Activated naive CD8-positive, alpha-beta T cell treated with anti-CD3 and anti-CD28 coated beads, Interleukin-2, amount 50 U/mL, for 24 hours (primary cell): Measurements from ENCODE around the gene TMTC3.

ENCODE experiments used
- ATAC-seq: fragments of 150-1000 bp; cut with Tn5 transposase; one replicate; pipeline ENCODE4 v1.10.0; 2021
- DNase-seq: peaks from one replicate; pipeline ENCODE4 v3.0.0; 2021
- H3K27ac Mint-ChIP-seq: one replicate; pipeline ENCODE4 v1.8.0; 2021; ENCODE audit warnings: mild to moderate bottlenecking, mixed read lengths
- H3K27me3 Mint-ChIP-seq: one replicate; pipeline ENCODE4 v1.8.0; 2021; ENCODE audit warnings: mixed read lengths
- H3K36me3 Mint-ChIP-seq: one replicate; pipeline ENCODE4 v1.8.0; 2021; ENCODE audit warnings: low read depth, mixed read lengths
- H3K4me1 Mint-ChIP-seq: one replicate; pipeline ENCODE4 v1.8.0; 2021; ENCODE audit warnings: mixed read lengths
- H3K4me3 Mint-ChIP-seq: one replicate; pipeline ENCODE4 v1.8.0; 2021; ENCODE audit warnings: mild to moderate bottlenecking, moderate library complexity, mixed read lengths
- H3K9me3 Mint-ChIP-seq: one replicate; pipeline ENCODE4 v1.8.0; 2021; ENCODE audit warnings: mixed read lengths

The TMTC3 gene

DNA sequence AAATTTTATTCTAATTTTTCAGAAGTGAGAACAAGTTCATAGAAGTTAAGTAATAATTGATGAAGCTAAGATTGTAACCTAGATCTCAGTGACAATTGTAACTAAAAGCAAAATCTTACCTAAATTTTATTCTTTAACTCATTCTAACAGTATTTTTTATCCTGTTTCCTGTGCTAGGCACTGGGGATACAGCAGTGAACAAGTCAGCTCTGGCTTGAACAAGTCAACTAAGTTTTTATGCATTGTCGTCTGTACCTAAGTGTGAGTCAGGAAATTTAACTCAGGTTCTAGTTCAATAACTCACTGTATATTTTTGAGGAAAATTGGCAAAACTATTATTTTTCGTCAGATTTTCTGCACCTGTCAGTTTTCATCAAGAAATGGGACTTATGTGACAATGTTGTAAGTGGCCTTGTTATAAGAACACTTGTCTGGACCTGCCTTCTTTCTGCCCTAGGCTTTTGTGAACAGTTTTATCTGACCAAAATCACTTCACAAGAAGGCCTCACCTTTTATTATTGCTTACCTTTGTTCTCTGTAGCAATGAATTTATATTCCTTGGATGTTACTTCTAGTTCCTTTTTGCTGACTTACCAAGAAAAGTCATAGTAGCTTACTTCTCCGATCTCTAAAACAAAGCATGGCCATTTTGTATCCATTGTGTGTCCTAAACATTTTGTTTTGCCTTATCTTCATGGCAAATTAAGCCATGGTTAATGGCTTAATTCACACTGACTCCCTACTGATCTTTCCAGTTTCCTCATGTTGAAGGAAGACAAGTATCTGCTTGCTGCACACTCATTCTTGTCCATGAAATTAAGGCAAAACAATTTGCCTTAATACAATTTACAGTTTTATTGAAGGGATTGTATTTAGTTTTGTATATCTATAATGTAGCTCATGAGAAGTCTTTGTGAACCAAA, 2.7 kb downstream of the TMTC3 start:
- no peak overlapping the region for H3K27ac Mint-ChIP-seq
- ATAC-seq (no peak), DNase-seq (no peak)
- H3K9me3 Mint-ChIP-seq: no peaks in the 10 kb centered on the region
- peaks cover 13% of the 10 kb centered on the region for H3K36me3 Mint-ChIP-seq
- H3K4me3 Mint-ChIP-seq: no peak overlapping the region
- H3K27me3 Mint-ChIP-seq: no peaks in the 10 kb centered on the region
- peaks cover 39% of the 10 kb centered on the region for H3K4me1 Mint-ChIP-seq

DNA sequence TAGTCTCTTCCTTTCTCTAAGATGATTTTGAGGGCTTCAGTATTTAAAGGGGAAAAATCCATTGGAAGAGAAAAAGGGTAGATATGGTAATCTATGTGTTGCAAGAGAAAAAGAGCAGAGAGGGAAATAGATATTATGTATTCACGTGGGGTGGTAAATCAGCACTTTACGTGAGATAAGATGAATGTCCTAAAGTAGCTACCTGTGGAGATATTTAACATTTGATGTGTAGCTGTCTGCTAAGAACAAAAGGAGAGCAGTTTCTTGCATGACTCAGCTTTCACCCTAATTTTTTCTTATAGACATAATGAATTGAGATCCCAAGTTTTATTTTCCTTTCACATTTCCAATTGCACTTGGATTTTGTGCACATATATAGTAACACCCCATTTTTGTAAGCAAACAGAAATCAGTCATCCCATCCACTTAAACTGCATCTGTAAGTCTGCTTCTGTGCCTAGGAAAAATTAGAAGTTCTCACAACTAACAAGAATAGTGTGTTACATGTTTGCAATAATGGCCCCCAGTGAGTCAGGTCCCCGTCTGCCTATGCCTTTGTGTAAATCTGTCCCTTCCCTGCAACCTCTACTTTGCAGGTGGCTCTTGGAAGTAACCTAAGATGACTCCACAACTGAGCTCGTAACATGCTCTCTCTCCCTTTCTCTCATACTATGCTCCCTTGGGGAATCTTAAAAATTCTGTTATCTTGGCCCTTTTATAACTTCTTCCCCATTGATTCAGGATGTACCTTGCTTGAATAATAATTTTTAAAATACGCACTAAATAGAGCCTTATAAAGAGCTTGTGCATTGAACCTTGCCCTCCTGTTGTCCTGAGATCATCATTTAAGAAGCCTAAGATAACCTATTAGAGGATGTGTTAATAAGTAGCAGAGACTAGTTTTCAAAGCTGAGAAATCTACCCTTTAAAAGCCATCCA, 3.7 kb downstream of the TMTC3 start:
- DNase-seq: no peak
- H3K27ac Mint-ChIP-seq: no peak overlapping the region
- no peak for ATAC-seq
- H3K27me3 Mint-ChIP-seq: no peaks in the 10 kb centered on the region
- H3K4me1 Mint-ChIP-seq: peaks cover 39% of the 10 kb centered on the region
- no peak overlapping the region for H3K4me3 Mint-ChIP-seq
- H3K9me3 Mint-ChIP-seq: no peaks in the 10 kb centered on the region
- H3K36me3 Mint-ChIP-seq: peaks cover 16% of the 10 kb centered on the region

DNA sequence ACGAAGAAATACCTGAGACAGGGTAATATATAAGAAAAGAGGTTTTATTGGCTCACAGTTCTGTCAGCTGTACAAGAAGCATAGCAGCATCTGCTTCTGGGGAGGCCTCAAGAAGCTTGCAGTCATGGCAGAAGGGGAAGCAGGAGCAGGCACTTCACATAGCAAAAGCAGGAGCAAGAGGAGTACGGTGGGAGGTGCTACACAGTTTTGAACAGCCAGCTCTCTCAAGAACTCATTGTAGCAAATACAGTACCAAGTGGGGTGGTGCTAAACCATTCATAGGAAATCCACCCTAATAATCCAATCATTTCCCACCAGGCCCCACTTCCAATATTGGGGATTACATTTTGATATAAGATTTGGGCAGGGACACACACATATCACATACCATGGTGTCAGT, 8.0 kb downstream of the TMTC3 start:
- Mint-ChIP-seq H3K9me3 (no peaks in the 10 kb centered on the region), H3K27ac (no peak overlapping the region), H3K4me3 (no peak overlapping the region), H3K36me3 (peaks cover 21% of the 10 kb centered on the region), H3K27me3 (no peaks in the 10 kb centered on the region), H3K4me1 (peaks cover 37% of the 10 kb centered on the region)
- ATAC-seq (no peak), DNase-seq (no peak)

DNA sequence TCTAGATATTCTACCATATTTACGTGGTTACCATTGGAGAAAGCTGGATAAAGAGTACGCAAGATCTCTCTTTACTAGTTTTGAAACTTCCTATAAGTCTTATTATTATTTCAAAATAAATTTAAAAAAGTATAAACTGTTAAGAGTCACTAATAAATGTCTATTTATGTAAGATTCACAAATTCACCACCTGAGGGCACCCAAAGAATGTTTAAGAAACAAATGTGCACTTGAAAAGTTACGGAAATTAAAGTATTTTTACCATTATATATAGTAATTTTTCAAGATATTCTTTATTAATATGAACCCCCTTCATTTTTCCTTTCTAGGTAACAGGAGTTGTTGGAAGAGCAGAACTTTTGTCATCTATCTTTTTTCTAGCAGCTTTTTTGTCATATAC, 11.9 kb downstream of the TMTC3 start:
- no peaks in the 10 kb centered on the region for H3K27me3 Mint-ChIP-seq
- peaks cover 26% of the 10 kb centered on the region for H3K36me3 Mint-ChIP-seq
- H3K4me3 Mint-ChIP-seq: no peak overlapping the region
- no peak for ATAC-seq
- no peak overlapping the region for H3K27ac Mint-ChIP-seq
- no peaks in the 10 kb centered on the region for H3K9me3 Mint-ChIP-seq
- H3K4me1 Mint-ChIP-seq: peaks cover 26% of the 10 kb centered on the region
- DNase-seq: no peak

DNA sequence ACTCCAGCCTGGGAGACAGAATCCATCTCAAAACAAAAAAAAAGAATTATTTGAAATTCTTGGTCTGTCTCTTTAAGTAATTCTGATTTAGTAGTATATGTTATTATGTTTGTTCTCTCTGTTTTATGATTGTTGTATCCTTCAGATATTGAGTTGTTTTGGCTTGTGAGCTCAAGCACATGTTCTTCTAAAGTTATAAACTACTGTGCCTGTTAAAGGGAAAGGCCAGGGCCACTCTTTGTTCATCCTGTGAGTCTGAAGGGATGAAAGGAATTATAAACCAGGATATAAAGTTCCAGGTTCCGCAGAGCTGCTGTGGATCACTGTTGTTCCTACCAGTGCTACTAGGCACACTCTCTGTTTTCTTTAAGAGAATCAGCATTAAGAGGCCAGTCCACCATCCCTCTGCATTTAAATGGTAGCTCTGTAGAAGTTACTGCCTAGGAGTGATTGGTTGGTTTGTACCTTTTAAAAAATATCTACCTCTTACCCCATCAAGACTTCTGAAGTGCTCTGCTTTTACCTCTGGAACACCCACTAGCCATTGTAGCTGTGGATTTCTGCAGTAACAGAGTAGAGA, 14.1 kb downstream of the TMTC3 start:
- peaks cover 25% of the 10 kb centered on the region for H3K4me1 Mint-ChIP-seq
- ATAC-seq (no peak), DNase-seq (no peak)
- H3K27me3 Mint-ChIP-seq: no peaks in the 10 kb centered on the region
- no peak overlapping the region for H3K4me3 Mint-ChIP-seq
- H3K36me3 Mint-ChIP-seq: peaks cover 17% of the 10 kb centered on the region
- H3K27ac Mint-ChIP-seq: no peak overlapping the region
- H3K9me3 Mint-ChIP-seq: no peaks in the 10 kb centered on the region

DNA sequence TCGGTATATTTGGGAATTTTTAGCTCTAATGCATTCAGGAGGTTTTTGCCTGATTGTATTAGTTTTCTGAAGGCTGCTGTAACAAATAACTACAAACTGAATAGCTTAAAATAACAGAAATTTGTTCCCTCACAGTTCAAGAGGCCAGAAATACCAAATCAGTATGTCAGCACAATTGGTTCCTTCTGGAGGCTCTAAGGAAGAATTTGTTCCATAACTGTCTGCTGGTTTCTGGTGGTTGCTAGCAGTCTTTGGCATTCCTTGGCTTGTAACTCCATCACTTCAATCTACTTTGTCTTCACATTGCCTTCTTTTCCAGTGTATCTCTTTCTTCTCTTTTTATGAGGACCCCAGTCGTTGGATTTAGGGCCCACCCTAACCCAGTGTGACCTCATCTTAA, 21.3 kb downstream of the TMTC3 start:
- ATAC-seq: no peak
- peaks cover 49% of the 10 kb centered on the region for H3K36me3 Mint-ChIP-seq
- no peaks in the 10 kb centered on the region for H3K9me3 Mint-ChIP-seq

DNA sequence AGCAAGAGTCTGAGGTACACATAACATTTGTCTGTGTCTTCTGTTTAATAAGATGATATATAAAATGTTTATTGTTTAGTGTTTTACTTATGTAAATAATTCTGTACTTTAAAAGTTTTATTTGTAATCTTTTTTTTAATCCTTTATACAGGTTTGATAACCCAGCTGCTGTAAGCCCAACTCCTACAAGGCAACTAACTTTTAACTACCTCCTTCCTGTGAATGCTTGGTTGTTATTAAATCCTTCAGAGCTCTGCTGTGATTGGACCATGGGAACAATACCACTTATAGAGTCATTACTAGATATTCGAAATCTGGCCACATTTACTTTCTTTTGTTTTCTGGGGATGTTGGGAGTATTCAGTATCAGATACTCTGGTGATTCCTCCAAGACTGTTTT, 24.1 kb downstream of the TMTC3 start:
- peaks cover 56% of the 10 kb centered on the region for H3K36me3 Mint-ChIP-seq
- H3K9me3 Mint-ChIP-seq: no peaks in the 10 kb centered on the region
- no peaks in the 10 kb centered on the region for H3K27me3 Mint-ChIP-seq

More for the DNA sequence above, 21.3 kb downstream of the TMTC3 start:
- Mint-ChIP-seq H3K27ac (no peak overlapping the region), H3K4me1 (no peaks in the 10 kb centered on the region), H3K4me3 (no peak overlapping the region), H3K27me3 (no peaks in the 10 kb centered on the region)
- DNase-seq: no peak

DNA sequence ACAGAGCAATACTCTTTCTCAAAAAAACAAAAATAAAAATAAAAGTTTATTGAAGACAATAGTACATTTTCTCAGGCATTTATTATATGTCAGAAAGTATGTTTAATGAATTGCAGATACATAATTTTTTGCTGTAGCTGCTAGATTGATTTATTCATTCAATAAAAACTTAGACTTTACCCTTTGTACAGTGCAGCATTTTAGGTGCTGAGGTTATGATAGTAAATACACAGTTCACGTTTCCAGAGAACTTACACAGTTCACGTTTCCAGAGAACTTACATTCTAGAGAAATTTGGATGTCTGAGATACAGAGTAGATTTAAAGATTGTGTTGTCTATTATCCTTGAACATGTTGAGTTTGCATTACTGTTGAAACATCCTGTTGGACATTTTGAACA, 25.3 kb downstream of the TMTC3 start:
- no peaks in the 10 kb centered on the region for H3K4me1 Mint-ChIP-seq
- H3K27me3 Mint-ChIP-seq: no peaks in the 10 kb centered on the region
- H3K9me3 Mint-ChIP-seq: no peaks in the 10 kb centered on the region
- H3K36me3 Mint-ChIP-seq: peaks cover 50% of the 10 kb centered on the region
- DNase-seq: no peak
- no peak overlapping the region for H3K27ac Mint-ChIP-seq
- no peak overlapping the region for H3K4me3 Mint-ChIP-seq
- no peak for ATAC-seq

More for the DNA sequence above, 24.1 kb downstream of the TMTC3 start:
- no peaks in the 10 kb centered on the region for H3K4me1 Mint-ChIP-seq
- ATAC-seq (no peak), DNase-seq (no peak)
- H3K4me3 Mint-ChIP-seq: no peak overlapping the region
- H3K27ac Mint-ChIP-seq: no peak overlapping the region

DNA sequence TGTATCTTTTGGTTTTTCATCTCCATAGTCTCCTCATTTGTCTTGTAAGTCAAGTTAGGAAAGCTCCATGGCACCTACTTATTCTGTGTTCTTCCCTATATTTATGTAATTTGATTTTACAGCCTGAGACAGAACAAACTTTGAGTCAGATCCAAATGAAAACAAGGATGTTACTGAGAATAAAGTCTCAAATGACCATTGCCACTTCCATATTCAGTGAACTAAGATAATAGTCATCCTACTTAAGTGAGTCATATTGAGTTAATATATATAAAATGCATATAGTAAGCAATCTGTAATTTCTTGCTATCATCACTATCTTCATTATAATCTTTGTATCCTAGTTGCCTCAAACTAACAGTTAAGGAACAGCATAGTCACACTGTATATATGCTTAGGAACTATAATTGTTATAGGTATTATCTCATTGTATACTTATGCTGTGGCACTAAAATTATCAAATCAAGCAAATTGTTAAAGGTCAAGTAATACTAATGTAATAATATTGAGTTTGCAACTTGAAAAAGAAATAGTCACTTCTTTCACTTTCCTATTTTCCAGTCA, 30.8 kb downstream of the TMTC3 start:
- Mint-ChIP-seq H3K9me3 (no peaks in the 10 kb centered on the region), H3K4me1 (peaks cover 9% of the 10 kb centered on the region), H3K36me3 (peaks cover 49% of the 10 kb centered on the region), H3K4me3 (no peak overlapping the region), H3K27me3 (no peaks in the 10 kb centered on the region), H3K27ac (no peak overlapping the region)
- ATAC-seq (no peak), DNase-seq (no peak)

DNA sequence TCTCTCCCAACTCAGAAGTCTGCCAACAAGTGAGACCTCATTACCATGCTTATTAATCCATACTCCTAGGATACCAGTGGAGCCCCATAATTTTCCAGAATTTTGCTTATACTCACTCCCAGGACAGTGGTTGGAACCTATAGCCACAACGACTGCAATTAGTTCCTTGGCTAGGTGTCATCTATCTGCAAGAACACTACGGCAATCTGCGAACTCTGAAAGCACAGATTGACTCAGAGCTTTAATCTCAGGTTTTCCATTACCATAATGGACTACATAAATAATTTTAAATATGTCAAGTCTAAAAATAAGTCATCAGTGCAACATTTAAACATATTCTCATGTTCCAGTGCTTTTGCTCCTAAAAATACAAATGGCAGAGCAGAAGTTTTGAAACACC, 33.4 kb downstream of the TMTC3 start:
- Mint-ChIP-seq H3K27ac (peak overlapping the region; percentile 1), H3K4me3 (no peak overlapping the region), H3K27me3 (no peaks in the 10 kb centered on the region), H3K9me3 (peaks cover 7% of the 10 kb centered on the region), H3K36me3 (peaks cover 54% of the 10 kb centered on the region), H3K4me1 (peaks cover 9% of the 10 kb centered on the region)
- DNase-seq: no peak
- ATAC-seq: peak; percentile 66

DNA sequence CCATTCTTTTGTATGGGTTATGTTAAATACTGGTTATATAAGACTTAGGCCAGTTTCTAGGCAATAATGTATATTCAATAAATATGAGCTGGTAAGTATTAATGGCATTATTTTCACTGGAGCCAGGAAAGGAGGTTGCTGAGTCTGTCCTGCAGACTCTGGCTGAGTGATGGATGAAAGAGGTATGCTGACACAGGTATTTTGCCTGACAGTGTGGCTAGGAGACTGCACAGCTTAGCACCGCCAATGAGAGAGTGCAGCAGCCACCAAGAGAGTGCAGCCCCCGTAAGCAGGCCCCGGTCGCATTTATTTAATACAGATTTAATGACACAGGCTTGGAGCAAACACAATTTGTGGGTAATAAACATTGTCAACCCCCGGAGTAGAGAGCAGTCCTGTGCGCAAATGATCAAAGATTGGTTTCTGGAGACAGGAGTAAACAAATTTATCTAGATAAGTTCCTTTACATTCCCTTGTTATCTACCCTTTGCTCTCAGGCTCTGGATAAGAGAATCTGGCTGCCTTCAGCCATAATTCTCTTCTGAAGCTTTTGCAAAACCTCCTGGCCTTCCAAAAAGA, 37.4 kb downstream of the TMTC3 start:
- Mint-ChIP-seq H3K27me3 (no peaks in the 10 kb centered on the region), H3K36me3 (peaks cover 70% of the 10 kb centered on the region), H3K4me3 (no peak overlapping the region), H3K4me1 (peaks cover 11% of the 10 kb centered on the region), H3K27ac (no peak overlapping the region), H3K9me3 (peaks cover 7% of the 10 kb centered on the region)
- ATAC-seq: no peak
- DNase-seq: no peak

DNA sequence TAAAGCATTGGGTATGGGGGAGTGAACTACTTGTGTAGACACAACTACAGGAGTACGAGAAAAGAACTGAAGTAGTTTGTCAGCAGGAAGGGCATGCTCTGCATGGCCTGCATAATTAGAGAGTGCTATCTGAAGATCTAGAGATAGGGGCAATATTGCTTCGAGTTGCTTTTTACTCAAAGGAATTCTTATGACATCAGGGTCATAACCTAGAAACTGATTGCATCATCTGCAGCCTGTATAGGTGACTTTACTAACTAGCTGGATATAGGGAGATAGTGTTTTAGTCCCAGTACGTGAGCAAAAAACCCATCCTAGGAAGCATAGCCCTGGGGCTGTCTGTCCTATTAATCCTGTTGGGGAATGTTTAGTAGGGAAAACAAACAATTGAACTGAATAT, 39.8 kb downstream of the TMTC3 start:
- no peak for DNase-seq
- no peak overlapping the region for H3K4me3 Mint-ChIP-seq
- no peaks in the 10 kb centered on the region for H3K27me3 Mint-ChIP-seq
- no peak overlapping the region for H3K27ac Mint-ChIP-seq
- peaks cover 66% of the 10 kb centered on the region for H3K36me3 Mint-ChIP-seq
- no peak for ATAC-seq
- peaks cover 6% of the 10 kb centered on the region for H3K4me1 Mint-ChIP-seq
- H3K9me3 Mint-ChIP-seq: peaks cover 7% of the 10 kb centered on the region

DNA sequence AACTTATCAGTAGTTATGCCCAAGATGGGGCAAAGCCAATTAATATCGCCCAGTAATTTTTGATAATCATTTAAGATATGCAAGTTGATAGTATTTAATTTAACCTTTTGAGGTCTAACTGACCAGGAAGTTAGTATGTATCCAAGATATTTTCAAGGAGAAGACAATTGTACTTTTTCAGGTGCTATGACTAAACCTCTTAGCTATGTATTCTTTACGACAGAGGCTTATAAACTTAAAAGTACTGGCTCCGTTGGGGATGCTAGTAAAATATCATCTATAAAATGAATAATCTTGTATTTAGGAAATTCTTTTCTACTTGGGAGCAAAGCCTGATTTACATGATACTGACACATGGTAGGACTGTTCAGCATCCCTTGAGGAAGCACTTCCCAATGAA, 40.3 kb downstream of the TMTC3 start:
- peaks cover 7% of the 10 kb centered on the region for H3K9me3 Mint-ChIP-seq
- H3K36me3 Mint-ChIP-seq: peaks cover 63% of the 10 kb centered on the region
- DNase-seq (no peak), ATAC-seq (no peak)
- H3K4me1 Mint-ChIP-seq: peaks cover 2% of the 10 kb centered on the region
- H3K27ac Mint-ChIP-seq: no peak overlapping the region
- no peak overlapping the region for H3K4me3 Mint-ChIP-seq
- H3K27me3 Mint-ChIP-seq: no peaks in the 10 kb centered on the region

DNA sequence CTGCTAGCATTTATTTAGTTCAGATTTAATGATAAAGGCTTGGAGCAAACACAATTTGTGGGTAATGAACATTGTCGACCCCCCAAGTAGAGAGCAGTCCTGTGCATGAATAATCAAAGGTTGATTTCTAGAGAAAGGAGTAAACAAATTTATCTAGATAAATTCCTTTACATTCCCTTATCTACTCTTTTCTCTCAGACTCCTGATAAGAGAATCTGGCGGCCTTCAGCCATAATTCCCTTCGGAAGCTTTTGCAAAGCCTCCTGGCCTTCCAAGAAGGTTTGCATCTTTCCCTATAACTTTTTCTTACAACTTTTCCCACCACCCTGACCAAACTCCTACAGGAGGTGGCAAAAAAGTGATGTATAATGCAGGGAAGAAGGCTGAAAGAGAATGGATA, 42.1 kb downstream of the TMTC3 start:
- H3K27ac Mint-ChIP-seq: no peak overlapping the region
- DNase-seq (no peak), ATAC-seq (no peak)
- peaks cover 52% of the 10 kb centered on the region for H3K36me3 Mint-ChIP-seq
- H3K27me3 Mint-ChIP-seq: no peaks in the 10 kb centered on the region
- peaks cover 1% of the 10 kb centered on the region for H3K4me1 Mint-ChIP-seq
- peaks cover 7% of the 10 kb centered on the region for H3K9me3 Mint-ChIP-seq
- no peak overlapping the region for H3K4me3 Mint-ChIP-seq
